Caco-2 (cell line): ENCODE results near the gene ABHD16B. TPM values are rescaled to one million over a fixed set of nuclear protein-coding genes. Genes with fewer than 3 reads are reported as not detected.

ENCODE experiments used
- BruUV-seq: library from RNA; stranded (reverse); fragments of 400-500 nt; replicated peaks from 2 replicates; lab custom pipeline; 2021; lab: Mats Ljungman, UMichigan
- CTCF ChIA-PET: fragments of 300-600 bp; sonication (Branson Sonifier 250); formaldehyde crosslinking; loops from one replicate; lab custom pipeline; 2022; ENCODE audit warnings: antibody characterized with exemption; lab: Charles Lee
- POLR2A ChIA-PET: fragments of 300-600 bp; sonication (Branson Sonifier 250); formaldehyde crosslinking; loops from one replicate; lab custom pipeline; 2022; ENCODE audit warnings: antibody characterized with exemption; lab: Charles Lee
- DNase-seq, 2 experiments: peaks; one replicate each; pipeline versions ENCODE4 v3.0.0 to v3.0.0-alpha.2; 2020 to 2022
- H3K27me3 ChIP-seq: replicated peaks from 2 replicates; pipeline ENCODE4 v1.6.0; 2011; ENCODE audit warnings: low read length; ENCODE audit not compliant: control insufficient read depth, insufficient read depth
- H3K36me3 ChIP-seq: 2 replicates; pipeline ENCODE4 v1.5.1; 2011; ENCODE audit warnings: low read length; ENCODE audit not compliant: control insufficient read depth, insufficient read depth
- H3K4me1 ChIP-seq: fragments of 250-450 bp; sonication (Bioruptor Pico); 2 replicates; pipeline ENCODE4 v1.5.1; 2020; ENCODE audit warnings: mild to moderate bottlenecking
- H3K4me3 ChIP-seq: 2 replicates; pipeline ENCODE4 v1.5.1; 2011; ENCODE audit warnings: low read depth, mild to moderate bottlenecking, control low read depth, low read length
- H3K9me3 ChIP-seq: fragments of 250-450 bp; sonication (Bioruptor Pico); 2 replicates; pipeline ENCODE4 v1.5.1; 2020; ENCODE audit warnings: mild to moderate bottlenecking, moderate library complexity
- H3K27ac Mint-ChIP-seq: one replicate; pipeline ENCODE4 v1.8.0; 2022; ENCODE audit warnings: mixed read lengths; ENCODE audit not compliant: unreplicated experiment
- H3K27me3 Mint-ChIP-seq: one replicate; pipeline ENCODE4 v1.8.0; 2022; ENCODE audit warnings: mixed read lengths; ENCODE audit not compliant: insufficient read depth, unreplicated experiment
- H3K36me3 Mint-ChIP-seq: one replicate; pipeline ENCODE4 v1.8.0; 2022; ENCODE audit warnings: mild to moderate bottlenecking, mixed read lengths; ENCODE audit not compliant: insufficient read depth, unreplicated experiment
- H3K4me1 Mint-ChIP-seq: one replicate; pipeline ENCODE4 v1.8.0; 2022; ENCODE audit warnings: low read depth, mixed read lengths; ENCODE audit not compliant: unreplicated experiment
- H3K4me3 Mint-ChIP-seq: one replicate; pipeline ENCODE4 v1.8.0; 2022; ENCODE audit warnings: mild to moderate bottlenecking, moderate library complexity, mixed read lengths; ENCODE audit not compliant: unreplicated experiment
- H3K9me3 Mint-ChIP-seq: one replicate; pipeline ENCODE4 v1.8.0; 2022; ENCODE audit warnings: mixed read lengths; ENCODE audit not compliant: unreplicated experiment
- intact Hi-C: fragments of 100-400 bp; cut with micrococcal nuclease; formaldehyde crosslinking; loops from one replicate; pipeline ENCODE4 v1.10.0; 2022; ENCODE audit not compliant: unreplicated experiment
- total RNA-seq: library from RNA; stranded (reverse); gene quantifications from 2 replicates; pipeline ENCODE4 v1.2.3, GENCODE V29; 2022
- TF ChIP-seq, protein P1 (sequence below), 2 experiments: fragments of 200-600 bp in 1 of 2; IDR thresholded peaks; 1 replicate in 1 of 2; 2 replicates in 1 of 2; pipeline versions ENCODE4 v1.5.1 to v1.8.0; 2011 to 2022; ENCODE audit warnings: antibody characterized with exemption in 1 of 2, control low read depth in 1 of 2, inconsistent platforms in 1 of 2, low read depth in 1 of 2, low read length in 1 of 2, mild to moderate bottlenecking in 1 of 2, moderate library complexity in 1 of 2; ENCODE audit not compliant: insufficient read depth in 1 of 2, severe bottlenecking in 1 of 2, unreplicated experiment in 1 of 2

The ABHD16B gene
- total RNA-seq, 1 experiment from 2014 or later: 0.27 TPM

DNA sequence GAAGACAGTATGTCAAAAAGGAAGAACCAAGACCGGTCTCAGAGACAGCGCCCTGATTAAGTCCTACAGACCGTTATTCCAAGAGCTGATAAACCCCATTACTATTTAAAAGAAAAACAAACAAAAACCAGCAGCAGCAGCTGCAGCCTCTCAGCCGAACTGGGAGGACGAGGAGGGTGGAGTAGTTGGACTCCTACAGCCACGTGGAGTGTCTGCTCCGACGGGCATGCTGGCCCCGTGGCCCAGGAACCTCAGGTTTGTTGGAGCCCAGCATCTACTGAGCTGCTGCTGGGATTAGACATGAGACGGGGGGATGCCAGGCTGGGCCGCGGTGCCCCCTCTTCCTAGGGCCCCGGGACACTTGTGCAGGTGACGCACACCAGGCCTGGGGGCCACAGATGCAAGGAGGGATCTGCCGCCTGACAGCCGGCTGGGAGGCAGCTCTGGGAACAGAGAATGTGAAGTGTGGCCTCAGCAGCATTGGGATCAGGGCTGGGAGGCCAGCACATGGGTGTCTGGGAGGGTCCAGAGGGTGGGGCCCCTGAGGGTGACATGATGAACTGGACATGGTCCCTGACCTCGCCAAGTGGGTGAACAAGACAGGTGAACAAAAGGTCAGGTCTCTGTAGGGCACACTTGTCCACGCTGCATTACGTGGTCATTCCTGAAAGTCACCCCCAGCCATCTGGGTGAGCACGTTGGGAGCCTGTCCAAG is 27.4 kb upstream of the ABHD16B start:
- H3K9me3 Mint-ChIP-seq: no peaks in the 10 kb centered on the region
- no TSS peak for BruUV-seq
- Histone ChIP-seq H3K27me3 (peaks cover 7% of the 10 kb centered on the region), H3K4me3 (no peak overlapping the region), H3K9me3 (no peaks in the 10 kb centered on the region), H3K36me3 (no peaks in the 10 kb centered on the region), H3K4me1 (peaks cover 36% of the 10 kb centered on the region)
- POLR2A ChIA-PET: no interaction called here
- DNase-seq: no peak
- peak overlapping the region; percentile 69 for H3K27ac Mint-ChIP-seq
- H3K4me1 Mint-ChIP-seq: peaks cover 23% of the 10 kb centered on the region
- CTCF ChIA-PET: no interaction called here
- H3K27me3 Mint-ChIP-seq: peaks cover 9% of the 10 kb centered on the region
- TF ChIP-seq, protein P1, sequence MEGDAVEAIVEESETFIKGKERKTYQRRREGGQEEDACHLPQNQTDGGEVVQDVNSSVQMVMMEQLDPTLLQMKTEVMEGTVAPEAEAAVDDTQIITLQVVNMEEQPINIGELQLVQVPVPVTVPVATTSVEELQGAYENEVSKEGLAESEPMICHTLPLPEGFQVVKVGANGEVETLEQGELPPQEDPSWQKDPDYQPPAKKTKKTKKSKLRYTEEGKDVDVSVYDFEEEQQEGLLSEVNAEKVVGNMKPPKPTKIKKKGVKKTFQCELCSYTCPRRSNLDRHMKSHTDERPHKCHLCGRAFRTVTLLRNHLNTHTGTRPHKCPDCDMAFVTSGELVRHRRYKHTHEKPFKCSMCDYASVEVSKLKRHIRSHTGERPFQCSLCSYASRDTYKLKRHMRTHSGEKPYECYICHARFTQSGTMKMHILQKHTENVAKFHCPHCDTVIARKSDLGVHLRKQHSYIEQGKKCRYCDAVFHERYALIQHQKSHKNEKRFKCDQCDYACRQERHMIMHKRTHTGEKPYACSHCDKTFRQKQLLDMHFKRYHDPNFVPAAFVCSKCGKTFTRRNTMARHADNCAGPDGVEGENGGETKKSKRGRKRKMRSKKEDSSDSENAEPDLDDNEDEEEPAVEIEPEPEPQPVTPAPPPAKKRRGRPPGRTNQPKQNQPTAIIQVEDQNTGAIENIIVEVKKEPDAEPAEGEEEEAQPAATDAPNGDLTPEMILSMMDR (IDR thresholded peaks at IDR 0.05; ENCODE audit: insufficient read depth in 1 of 2, low read depth in 1 of 2, low read length in 1 of 2, severe bottlenecking in 1 of 2, unreplicated experiment in 1 of 2): no peak
- intact Hi-C loops: loop anchor here (2.0 kb wide), 1 partner anchor 31 kb away; the partner anchor contains the start of gene TPD52L2
- peak overlapping the region; percentile 34 for H3K4me3 Mint-ChIP-seq
- H3K36me3 Mint-ChIP-seq: peaks cover 11% of the 10 kb centered on the region

DNA sequence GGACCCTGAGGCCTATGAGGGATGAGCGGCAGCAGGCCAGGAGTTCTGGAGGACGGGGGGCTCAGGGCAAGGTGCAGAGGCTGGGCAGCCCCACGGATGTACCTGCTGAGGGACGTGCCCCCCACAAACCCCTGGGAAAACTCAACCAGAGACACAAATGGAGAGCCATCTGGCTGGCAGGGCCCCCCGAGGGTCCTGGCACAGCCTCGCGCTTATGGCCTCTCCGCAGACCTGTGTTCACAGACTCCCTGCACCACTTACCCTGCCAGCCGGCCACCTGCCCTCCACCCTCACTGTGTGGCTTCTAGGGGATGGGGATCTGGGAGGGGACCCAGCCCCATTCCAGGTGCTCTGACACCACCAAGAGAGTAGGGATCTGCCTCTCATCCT is 26.8 kb upstream of the ABHD16B start:
- TF ChIP-seq, protein P1 (IDR thresholded peaks at IDR 0.05; ENCODE audit: insufficient read depth in 1 of 2, low read depth in 1 of 2, low read length in 1 of 2, severe bottlenecking in 1 of 2, unreplicated experiment in 1 of 2): no peak
- BruUV-seq: no TSS peak
- no peaks in the 10 kb centered on the region for H3K9me3 Mint-ChIP-seq
- no peak for DNase-seq
- ChIA-PET CTCF (no interaction called here), POLR2A (interaction anchor here (0.9 kb wide), 1 partner anchor 30 kb away, joined by 3 read pairs; the partner anchor contains the start of gene TPD52L2)
- Histone ChIP-seq H3K36me3 (no peaks in the 10 kb centered on the region), H3K4me3 (no peak overlapping the region), H3K4me1 (peaks cover 34% of the 10 kb centered on the region), H3K27me3 (peaks cover 4% of the 10 kb centered on the region), H3K9me3 (no peaks in the 10 kb centered on the region)
- peaks cover 21% of the 10 kb centered on the region for H3K4me1 Mint-ChIP-seq
- peak overlapping the region; percentile 69 for H3K27ac Mint-ChIP-seq
- intact Hi-C loops: no loop called here
- peaks cover 11% of the 10 kb centered on the region for H3K36me3 Mint-ChIP-seq
- H3K27me3 Mint-ChIP-seq: peaks cover 7% of the 10 kb centered on the region
- H3K4me3 Mint-ChIP-seq: no peak overlapping the region

DNA sequence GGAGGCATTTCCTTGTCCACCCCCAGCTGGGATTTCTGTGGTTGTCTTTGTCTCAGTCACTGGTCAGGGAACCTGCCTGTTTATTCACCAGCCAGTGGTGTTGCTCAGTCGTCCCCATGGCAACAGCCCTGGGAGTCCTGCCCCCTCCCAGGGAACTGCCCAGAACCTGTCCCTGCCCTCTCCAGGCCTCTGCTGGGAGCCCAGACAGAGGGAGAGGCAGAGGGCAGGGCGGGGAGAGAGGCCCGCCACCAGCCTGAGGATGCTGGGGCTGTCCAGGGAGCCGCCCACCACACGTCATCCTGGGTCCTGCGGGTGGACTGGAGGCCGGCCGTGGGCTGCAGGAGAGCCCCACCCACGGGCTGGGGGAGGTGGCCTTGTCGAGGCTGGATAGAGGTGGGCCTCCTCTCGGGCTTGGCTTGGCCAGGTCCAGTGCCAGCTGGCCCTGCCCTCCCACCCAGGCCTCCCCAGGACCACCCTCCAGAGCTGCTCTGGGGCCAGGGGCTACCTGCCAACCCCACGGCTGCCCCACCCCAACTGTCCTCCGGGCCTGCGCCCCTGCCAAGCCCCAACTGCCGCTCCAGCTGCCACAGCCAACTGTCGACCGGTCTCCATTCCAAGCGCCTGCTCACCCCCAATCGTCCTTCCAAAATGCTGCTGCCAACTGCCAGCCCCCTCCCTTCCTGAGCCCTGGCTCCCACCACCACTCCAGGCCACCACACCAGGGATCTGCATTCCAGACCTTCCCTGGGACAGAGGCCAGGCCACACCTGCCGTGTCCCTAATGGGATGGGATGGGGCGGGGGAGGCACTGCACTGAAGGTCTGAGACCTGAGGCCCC is 26.1 kb upstream of the ABHD16B start:
- H3K27ac Mint-ChIP-seq: peak overlapping the region; percentile 45
- H3K4me1 ChIP-seq: peaks cover 27% of the 10 kb centered on the region

More for the DNA sequence above, 26.1 kb upstream of the ABHD16B start:
- no TSS peak for BruUV-seq
- DNase-seq: peak; percentile 95 to 98
- Mint-ChIP-seq H3K9me3 (no peaks in the 10 kb centered on the region), H3K36me3 (peaks cover 5% of the 10 kb centered on the region), H3K4me1 (peaks cover 16% of the 10 kb centered on the region), H3K27me3 (no peaks in the 10 kb centered on the region), H3K4me3 (no peak overlapping the region)
- ChIA-PET CTCF (interaction anchor here (0.7 kb wide), 1 partner anchor 490 kb away, joined by 7 read pairs; no protein-coding TSS in a partner anchor), POLR2A (interaction anchor here (0.6 to 0.9 kb wide), 2 partner anchors 30 to 60 kb away, joined by 3 read pairs; partner anchors contain the start of gene TPD52L2)
- no peaks in the 10 kb centered on the region for H3K9me3 ChIP-seq
- no peaks in the 10 kb centered on the region for H3K36me3 ChIP-seq
- H3K4me3 ChIP-seq: no peak overlapping the region
- intact Hi-C loops: no loop called here
- TF ChIP-seq, protein P1 (IDR thresholded peaks at IDR 0.05; ENCODE audit: insufficient read depth in 1 of 2, low read depth in 1 of 2, low read length in 1 of 2, severe bottlenecking in 1 of 2, unreplicated experiment in 1 of 2): no peak
- peaks cover 2% of the 10 kb centered on the region; the same call in 1 of the 2 replicates for H3K27me3 ChIP-seq
